Naive B cell (primary cell): ENCODE results near the gene ZNF534. TPM values are rescaled to one million over a fixed set of nuclear protein-coding genes. Genes with fewer than 3 reads are reported as not detected.

Experiments used
- polyA plus RNA-seq, 6 donors: library from polyadenylated mRNA; unstranded; fragments of 300-500 nt; fragmentation: Illumina TruSeq; gene quantifications; one replicate each; pipeline ENCODE4 v1.2.3, GENCODE V29; 2021; ENCODE audit warnings: low read depth in 6 of 6

The ZNF534 gene
- polyA plus RNA-seq, 6 donors from 2014 or later: 0.62 to 0.77 TPM; not detected in 4

Other genes with a start within 250 kb of the ZNF534 start
- 100 to 1,000 TPM; 179 to 222 (median 202) TPM for gene PPP2R1A, start 239.1 kb upstream of the ZNF534 start, polyA plus RNA-seq
- 10 to 100 TPM; 27.8 to 62.4 (median 56.8) TPM for gene ZNF766, start 159.6 kb upstream of the ZNF534 start, polyA plus RNA-seq
- gene ZNF480, start 132.0 kb upstream of the ZNF534 start, polyA plus RNA-seq: 10 to 100 TPM; 10.1 to 42.2 (median 29.7) TPM
- 10 to 100 TPM in 1 of 6 donors, 1 to 10 TPM in 5; 1.4 to 10.7 (median 3.3) TPM for gene ZNF610, start 92.9 kb upstream of the ZNF534 start, polyA plus RNA-seq
- 10 to 100 TPM; 45.2 to 74.7 (median 58.4) TPM for gene ZNF880, start 59.2 kb upstream of the ZNF534 start, polyA plus RNA-seq
- 10 to 100 TPM; 11.5 to 17.0 (median 16.1) TPM for gene ZNF528, start 31.3 kb upstream of the ZNF534 start, polyA plus RNA-seq
- gene ZNF578, start 24.4 kb downstream of the ZNF534 start, polyA plus RNA-seq: 10 to 100 TPM in 1 of 6 donors, 1 to 10 TPM in 5; 1.5 to 19.0 (median 6.1) TPM
- gene ZNF808, start 98.5 kb downstream of the ZNF534 start, polyA plus RNA-seq: 10 to 100 TPM in 2 of 6 donors, 1 to 10 TPM in 3, not detected in 1; 8.8 to 20.2 (median 9.7) TPM
- gene ZNF701, start 141.1 kb downstream of the ZNF534 start, polyA plus RNA-seq: 10 to 100 TPM; 16.5 to 31.2 (median 18.6) TPM
- gene ZNF83, start 209.2 kb downstream of the ZNF534 start, polyA plus RNA-seq: 10 to 100 TPM in 5 of 6 donors, 1 to 10 TPM in 1; 6.7 to 31.5 (median 14.8) TPM